ENCODE data around the gene ROBO4. TPM values are rescaled to one million over a fixed set of nuclear protein-coding genes. Genes with fewer than 3 reads are reported as not detected.

The ROBO4 gene
- total and polyA plus RNA-seq, 9 of the 15 experiments (the other 6 are each of a cell fraction or from before 2014, with no cell fraction given): not detected

DNA sequence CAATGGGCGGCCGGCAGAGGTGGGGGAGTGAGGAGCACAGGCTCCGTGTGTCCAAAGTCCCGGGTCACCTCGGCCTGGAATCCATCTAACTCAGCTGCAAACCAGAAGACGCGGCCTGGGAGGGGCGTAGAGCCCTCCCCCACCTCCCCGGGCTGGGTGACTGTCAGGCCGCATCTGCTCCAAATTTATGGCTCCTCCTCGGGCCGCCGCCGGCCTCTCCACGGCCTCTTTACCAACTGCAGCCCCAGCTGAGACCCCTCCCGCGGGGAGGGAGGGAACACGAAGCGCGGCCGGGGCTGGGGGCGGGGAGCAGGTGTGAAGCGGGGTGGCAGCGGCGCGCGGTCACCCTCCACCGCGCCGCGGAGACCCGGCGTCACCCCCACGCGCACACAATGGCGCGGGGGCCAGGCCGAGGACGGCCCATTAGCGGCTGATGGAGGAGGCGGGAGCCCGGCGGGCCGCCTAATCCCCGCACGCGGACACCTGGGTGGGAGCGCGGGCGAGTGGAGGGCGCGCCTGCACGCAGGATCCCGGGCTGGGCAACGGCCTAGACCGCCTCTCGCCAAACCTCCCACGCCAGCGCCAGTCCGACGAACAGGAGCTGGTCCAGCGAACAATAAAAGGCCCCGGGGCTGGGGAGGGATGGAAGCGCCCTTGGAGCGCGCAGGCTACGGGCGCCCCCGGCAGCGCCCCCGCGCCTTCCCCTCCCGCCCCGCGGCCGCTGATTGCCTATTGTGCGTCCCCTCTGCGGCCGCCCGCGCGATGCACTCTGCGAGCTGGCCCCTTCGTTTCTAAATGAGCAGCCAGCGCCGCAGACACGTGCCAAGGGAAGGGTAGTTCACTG is 58.3 kb downstream of the ROBO4 start:
- peak overlapping the region in 1 of 2 experiments; percentile 56; a peak in 1 of 4 replicates for H3K9ac ChIP-seq (ENCODE audit: insufficient read depth in 1 of 2, low read depth in 2 of 2, low read length in 2 of 2)
- intact Hi-C loops (cut with micrococcal nuclease) (no loop called here), in situ Hi-C loops (cut with MboI) (loop anchor here (5.0 to 25.0 kb wide), 2 partner anchors 167 to 427 kb away; partner anchors contain the start of genes OR8B4, SIAE and SPA17)
- POLR2A ChIA-PET: interaction anchor here (0.6 kb wide), 1 partner anchor 1117 kb away, joined by 3 read pairs; no protein-coding TSS in a partner anchor
- DNase-seq (ENCODE audit: extremely low read depth in 1 of 4, low spot score in 3 of 4) (peak in 3 of 4 experiments; percentile 17 to 21 (median 20)), FAIRE-seq (no peak), ATAC-seq (no peak)
- H3K4me2 ChIP-seq (ENCODE audit: insufficient read depth, low read length): no peak overlapping the region
- no peaks in the 10 kb centered on the region for H3K79me2 ChIP-seq (ENCODE audit: control insufficient read depth, insufficient read depth, low read length)
- TF ChIP-seq JUN (IDR thresholded peaks at IDR 0.05; ENCODE audit: borderline replicate concordance, low read depth, low read length) (no peak), JUN (CRISPR knock-in tag; IDR thresholded peaks at IDR 0.05; ENCODE audit: borderline replicate concordance) (no peak), MEIS2 (IDR thresholded peaks at IDR 0.05; ENCODE audit: partially characterized antibody) (peak; percentile 47), ZC3H8 (IDR thresholded peaks at IDR 0.05) (no peak)
- no peak overlapping the region for H3K27ac ChIP-seq (ENCODE audit: extremely low read depth, low read depth, low read length)
- H3K27me3 ChIP-seq (ENCODE audit: control insufficient read depth in 2 of 2, insufficient read depth in 2 of 2, low read length in 2 of 2): peaks cover 58 to 62% of the 10 kb centered on the region in 2 experiments
- H3K9me3 ChIP-seq (replicated peaks; ENCODE audit: control insufficient read depth, insufficient read depth, low read depth, low read length): no peaks in the 10 kb centered on the region
- H3K36me3 ChIP-seq (ENCODE audit: control insufficient read depth, insufficient read depth, low read length): no peaks in the 10 kb centered on the region
- BruUV-seq (replicated peaks): no TSS peak
- H3K4me1 ChIP-seq (replicated peaks in 1 of 2; ENCODE audit: control insufficient read depth in 2 of 2, insufficient read depth in 2 of 2, low read length in 2 of 2): peaks cover 0 to 16% of the 10 kb centered on the region in 2 experiments; a peak in 2 of 5 replicates
- no peaks in the 10 kb centered on the region for H3K9me1 ChIP-seq (ENCODE audit: control insufficient read depth, insufficient read depth, low read length)
- CTCF ChIA-PET (ENCODE audit: low intra/inter-chr PET ratio): interaction anchor here (0.6 to 1.0 kb wide), 2 partner anchors 114 to 172 kb away, joined by 3 read pairs; no protein-coding TSS in a partner anchor
- H4K20me1 ChIP-seq (replicated peaks; ENCODE audit: control insufficient read depth, insufficient read depth, low read length): 0 out of 2 replicates have a peak, but pooled peaks cover 6% of the 10 kb centered on the region
- 3% methylated on average over 35 of the region's 87 CpGs for WGBS (ENCODE audit: insufficient coverage, low coverage, missing lambda C conversion rate)
- H3K4me3 ChIP-seq: no peak overlapping the region
- H2AFZ ChIP-seq (ENCODE audit: low read depth, low read length): no peak overlapping the region

Measured in K562 (cell line).